ENCODE results near the gene ISM2. TPM values are rescaled to one million over a fixed set of nuclear protein-coding genes. Genes with fewer than 3 reads are reported as not detected.

The ISM2 gene
- total and polyA plus RNA-seq, 2 experiments from 2014 or later: 0.69 to 1.3 TPM

DNA sequence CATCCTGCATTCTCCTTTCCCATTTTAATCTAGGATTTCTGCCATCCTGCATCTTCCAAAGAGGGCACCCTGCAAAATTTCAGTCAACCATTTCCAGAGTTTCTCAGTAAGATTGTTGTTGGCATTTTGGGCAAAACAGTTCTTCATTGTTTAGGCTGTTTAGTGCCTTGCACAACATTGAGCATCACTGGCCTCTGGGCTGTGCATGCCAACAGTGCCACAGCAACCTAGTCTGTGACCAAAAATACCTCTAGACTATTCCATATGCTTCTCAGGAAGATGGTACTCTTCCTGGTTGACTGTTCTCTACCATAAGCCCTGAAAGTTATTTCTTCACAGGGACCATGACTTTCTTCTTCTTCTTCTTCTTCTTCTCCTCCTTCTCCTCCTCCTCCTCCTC lies 32.5 kb upstream of the ISM2 start:
- Mint-ChIP-seq H3K36me3 (ENCODE audit: low read depth) (peaks cover 11% of the 10 kb centered on the region; the same call in 2 of the 3 replicates), H3K4me3 (no peak overlapping the region), H3K4me1 (no peaks in the 10 kb centered on the region), H3K9me3 (no peaks in the 10 kb centered on the region), H3K27ac (no peak overlapping the region), H3K27me3 (ENCODE audit: insufficient read depth, low read depth, poor library complexity) (peaks cover 1% of the 10 kb centered on the region)
- Histone ChIP-seq H3K27ac (ENCODE audit: low read depth) (no peak overlapping the region), H3K27me3 (ENCODE audit: insufficient read depth) (no peaks in the 10 kb centered on the region), H2AFZ (no peak overlapping the region), H3F3A (replicated peaks; ENCODE audit: low read depth) (no peaks in the 10 kb centered on the region), H3K79me2 (replicated peaks; ENCODE audit: insufficient read depth) (no peaks in the 10 kb centered on the region), H3K4me3 (no peak overlapping the region), H3K4me1 (ENCODE audit: insufficient read depth) (no peaks in the 10 kb centered on the region), H4K20me1 (replicated peaks; ENCODE audit: insufficient read depth) (no peaks in the 10 kb centered on the region), H3K9me2 (ENCODE audit: insufficient read depth) (no peaks in the 10 kb centered on the region), H3K36me3 (ENCODE audit: insufficient read depth) (no peaks in the 10 kb centered on the region), H3K4me2 (no peak overlapping the region)
- TF ChIP-seq REST (IDR thresholded peaks at IDR 0.05; ENCODE audit: unreplicated experiment): no peak
- TF ChIP-seq, protein P1, sequence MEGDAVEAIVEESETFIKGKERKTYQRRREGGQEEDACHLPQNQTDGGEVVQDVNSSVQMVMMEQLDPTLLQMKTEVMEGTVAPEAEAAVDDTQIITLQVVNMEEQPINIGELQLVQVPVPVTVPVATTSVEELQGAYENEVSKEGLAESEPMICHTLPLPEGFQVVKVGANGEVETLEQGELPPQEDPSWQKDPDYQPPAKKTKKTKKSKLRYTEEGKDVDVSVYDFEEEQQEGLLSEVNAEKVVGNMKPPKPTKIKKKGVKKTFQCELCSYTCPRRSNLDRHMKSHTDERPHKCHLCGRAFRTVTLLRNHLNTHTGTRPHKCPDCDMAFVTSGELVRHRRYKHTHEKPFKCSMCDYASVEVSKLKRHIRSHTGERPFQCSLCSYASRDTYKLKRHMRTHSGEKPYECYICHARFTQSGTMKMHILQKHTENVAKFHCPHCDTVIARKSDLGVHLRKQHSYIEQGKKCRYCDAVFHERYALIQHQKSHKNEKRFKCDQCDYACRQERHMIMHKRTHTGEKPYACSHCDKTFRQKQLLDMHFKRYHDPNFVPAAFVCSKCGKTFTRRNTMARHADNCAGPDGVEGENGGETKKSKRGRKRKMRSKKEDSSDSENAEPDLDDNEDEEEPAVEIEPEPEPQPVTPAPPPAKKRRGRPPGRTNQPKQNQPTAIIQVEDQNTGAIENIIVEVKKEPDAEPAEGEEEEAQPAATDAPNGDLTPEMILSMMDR (conservative IDR thresholded peaks at IDR 0.05; ENCODE audit: low read depth in 2 of 2): no peak
- TF ChIP-seq NANOG (IDR thresholded peaks at IDR 0.05; ENCODE audit: borderline replicate concordance): no peak
- TF ChIP-seq, protein P2, sequence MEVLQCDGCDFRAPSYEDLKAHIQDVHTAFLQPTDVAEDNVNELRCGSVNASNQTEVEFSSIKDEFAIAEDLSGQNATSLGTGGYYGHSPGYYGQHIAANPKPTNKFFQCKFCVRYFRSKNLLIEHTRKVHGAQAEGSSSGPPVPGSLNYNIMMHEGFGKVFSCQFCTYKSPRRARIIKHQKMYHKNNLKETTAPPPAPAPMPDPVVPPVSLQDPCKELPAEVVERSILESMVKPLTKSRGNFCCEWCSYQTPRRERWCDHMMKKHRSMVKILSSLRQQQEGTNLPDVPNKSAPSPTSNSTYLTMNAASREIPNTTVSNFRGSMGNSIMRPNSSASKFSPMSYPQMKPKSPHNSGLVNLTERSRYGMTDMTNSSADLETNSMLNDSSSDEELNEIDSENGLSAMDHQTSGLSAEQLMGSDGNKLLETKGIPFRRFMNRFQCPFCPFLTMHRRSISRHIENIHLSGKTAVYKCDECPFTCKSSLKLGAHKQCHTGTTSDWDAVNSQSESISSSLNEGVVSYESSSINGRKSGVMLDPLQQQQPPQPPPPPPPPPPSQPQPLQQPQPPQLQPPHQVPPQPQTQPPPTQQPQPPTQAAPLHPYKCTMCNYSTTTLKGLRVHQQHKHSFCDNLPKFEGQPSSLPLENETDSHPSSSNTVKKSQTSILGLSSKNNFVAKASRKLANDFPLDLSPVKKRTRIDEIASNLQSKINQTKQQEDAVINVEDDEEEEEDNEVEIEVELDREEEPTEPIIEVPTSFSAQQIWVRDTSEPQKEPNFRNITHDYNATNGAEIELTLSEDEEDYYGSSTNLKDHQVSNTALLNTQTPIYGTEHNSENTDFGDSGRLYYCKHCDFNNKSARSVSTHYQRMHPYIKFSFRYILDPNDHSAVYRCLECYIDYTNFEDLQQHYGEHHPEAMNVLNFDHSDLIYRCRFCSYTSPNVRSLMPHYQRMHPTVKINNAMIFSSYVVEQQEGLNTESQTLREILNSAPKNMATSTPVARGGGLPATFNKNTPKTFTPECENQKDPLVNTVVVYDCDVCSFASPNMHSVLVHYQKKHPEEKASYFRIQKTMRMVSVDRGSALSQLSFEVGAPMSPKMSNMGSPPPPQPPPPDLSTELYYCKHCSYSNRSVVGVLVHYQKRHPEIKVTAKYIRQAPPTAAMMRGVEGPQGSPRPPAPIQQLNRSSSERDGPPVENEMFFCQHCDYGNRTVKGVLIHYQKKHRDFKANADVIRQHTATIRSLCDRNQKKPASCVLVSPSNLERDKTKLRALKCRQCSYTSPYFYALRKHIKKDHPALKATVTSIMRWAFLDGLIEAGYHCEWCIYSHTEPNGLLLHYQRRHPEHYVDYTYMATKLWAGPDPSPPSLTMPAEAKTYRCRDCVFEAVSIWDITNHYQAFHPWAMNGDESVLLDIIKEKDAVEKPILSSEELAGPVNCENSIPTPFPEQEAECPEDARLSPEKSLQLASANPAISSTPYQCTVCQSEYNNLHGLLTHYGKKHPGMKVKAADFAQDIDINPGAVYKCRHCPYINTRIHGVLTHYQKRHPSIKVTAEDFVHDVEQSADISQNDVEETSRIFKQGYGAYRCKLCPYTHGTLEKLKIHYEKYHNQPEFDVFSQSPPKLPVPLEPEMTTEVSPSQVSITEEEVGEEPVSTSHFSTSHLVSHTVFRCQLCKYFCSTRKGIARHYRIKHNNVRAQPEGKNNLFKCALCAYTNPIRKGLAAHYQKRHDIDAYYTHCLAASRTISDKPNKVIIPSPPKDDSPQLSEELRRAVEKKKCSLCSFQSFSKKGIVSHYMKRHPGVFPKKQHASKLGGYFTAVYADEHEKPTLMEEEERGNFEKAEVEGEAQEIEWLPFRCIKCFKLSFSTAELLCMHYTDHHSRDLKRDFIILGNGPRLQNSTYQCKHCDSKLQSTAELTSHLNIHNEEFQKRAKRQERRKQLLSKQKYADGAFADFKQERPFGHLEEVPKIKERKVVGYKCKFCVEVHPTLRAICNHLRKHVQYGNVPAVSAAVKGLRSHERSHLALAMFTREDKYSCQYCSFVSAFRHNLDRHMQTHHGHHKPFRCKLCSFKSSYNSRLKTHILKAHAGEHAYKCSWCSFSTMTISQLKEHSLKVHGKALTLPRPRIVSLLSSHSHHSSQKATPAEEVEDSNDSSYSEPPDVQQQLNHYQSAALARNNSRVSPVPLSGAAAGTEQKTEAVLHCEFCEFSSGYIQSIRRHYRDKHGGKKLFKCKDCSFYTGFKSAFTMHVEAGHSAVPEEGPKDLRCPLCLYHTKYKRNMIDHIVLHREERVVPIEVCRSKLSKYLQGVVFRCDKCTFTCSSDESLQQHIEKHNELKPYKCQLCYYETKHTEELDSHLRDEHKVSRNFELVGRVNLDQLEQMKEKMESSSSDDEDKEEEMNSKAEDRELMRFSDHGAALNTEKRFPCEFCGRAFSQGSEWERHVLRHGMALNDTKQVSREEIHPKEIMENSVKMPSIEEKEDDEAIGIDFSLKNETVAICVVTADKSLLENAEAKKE (CRISPR knock-in tag; IDR thresholded peaks at IDR 0.05): no peak
- no peak for TF ChIP-seq POLR2AphosphoS5 (IDR thresholded peaks at IDR 0.05; ENCODE audit: low read depth)
- TF ChIP-seq ZNF114 (CRISPR knock-in tag; IDR thresholded peaks at IDR 0.05): no peak
- TF ChIP-seq EZH2phosphoT487 (IDR thresholded peaks at IDR 0.05; ENCODE audit: unreplicated experiment): no peak
- no peak for TF ChIP-seq ZNF331 (CRISPR knock-in tag; IDR thresholded peaks at IDR 0.05; ENCODE audit: low read depth)
- no peak for TF ChIP-seq ETS1 (IDR thresholded peaks at IDR 0.05)
- no peak for TF ChIP-seq CREB1 (CRISPR knock-in tag; IDR thresholded peaks at IDR 0.05; ENCODE audit: low read depth)
- TF ChIP-seq STAT1 (IDR thresholded peaks at IDR 0.05; ENCODE audit: unreplicated experiment): no peak
- no peak for TF ChIP-seq JUNB (IDR thresholded peaks at IDR 0.05; ENCODE audit: unreplicated experiment)
- no peak for TF ChIP-seq EZH2 (IDR thresholded peaks at IDR 0.05; ENCODE audit: low read depth, unreplicated experiment)
- ATAC-seq (no peak), DNase-seq (ENCODE audit: low spot score) (no peak)

Data from GM23338 (cell line).